SKM-1 treated with dmso at 0.1 percent for 144 hours (cell line): Measurements from ENCODE around the gene PTH2.

Experiments used
- DNase-seq: peaks from one replicate; lab custom pipeline; 2025; ENCODE audit not compliant: unreplicated experiment; lab: John Stamatoyannopoulos, UW

The PTH2 gene

DNA sequence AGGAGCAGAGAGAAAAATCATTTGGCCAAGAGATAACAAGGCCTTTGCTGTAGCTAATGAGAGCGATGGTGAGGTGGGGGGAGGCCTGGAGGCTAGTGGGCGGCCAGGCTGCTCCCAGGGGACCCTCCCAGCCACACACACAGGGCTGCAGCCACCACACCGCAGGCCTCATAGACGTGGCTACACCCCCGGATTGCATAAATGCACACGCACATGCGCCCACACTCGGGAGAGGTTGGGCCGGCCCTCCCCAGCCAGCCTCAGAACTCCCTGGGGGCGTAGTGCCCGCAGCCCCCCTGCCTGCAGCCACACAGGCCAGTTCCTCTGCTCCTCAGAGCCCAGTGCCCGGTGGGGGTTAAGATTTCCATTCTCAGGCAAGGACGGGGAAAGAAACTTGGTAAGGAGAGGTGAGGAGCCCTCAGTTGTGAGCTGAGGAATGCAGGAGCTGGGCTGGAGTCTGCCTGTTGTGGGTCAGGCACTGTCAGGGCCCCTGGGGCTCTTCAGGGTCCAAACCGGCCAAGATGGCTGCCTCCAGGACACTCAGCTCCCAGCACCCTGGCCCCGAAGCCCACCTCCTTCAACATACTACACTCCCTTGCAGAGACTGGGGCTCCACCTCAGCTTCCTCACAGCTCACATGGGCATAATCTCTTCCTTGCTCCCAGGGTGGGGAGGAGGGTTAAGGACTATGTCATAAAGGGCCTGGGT is 8.0 kb downstream of the PTH2 start:
- DNase-seq = no peak

DNA sequence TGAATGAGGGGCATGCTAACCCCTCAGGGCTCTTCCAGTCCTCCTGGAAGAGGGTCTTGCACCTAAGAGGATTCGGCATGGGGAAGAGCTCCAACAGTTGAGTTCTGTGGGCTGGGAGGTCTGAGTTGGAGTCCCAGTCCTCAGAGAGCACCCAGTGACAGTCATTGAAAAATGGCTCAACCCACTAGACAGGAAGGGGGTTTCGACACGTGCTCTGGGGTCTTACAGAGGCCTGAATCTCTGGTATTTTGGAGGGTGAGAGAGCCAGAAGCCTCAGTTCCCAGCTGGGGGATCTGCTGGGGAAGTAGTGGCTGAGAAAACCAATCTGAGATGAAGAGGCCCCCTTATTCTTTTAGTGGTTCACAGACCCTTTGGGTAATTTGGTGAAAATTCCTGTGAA is 9.0 kb downstream of the PTH2 start:
- no peak for DNase-seq

DNA sequence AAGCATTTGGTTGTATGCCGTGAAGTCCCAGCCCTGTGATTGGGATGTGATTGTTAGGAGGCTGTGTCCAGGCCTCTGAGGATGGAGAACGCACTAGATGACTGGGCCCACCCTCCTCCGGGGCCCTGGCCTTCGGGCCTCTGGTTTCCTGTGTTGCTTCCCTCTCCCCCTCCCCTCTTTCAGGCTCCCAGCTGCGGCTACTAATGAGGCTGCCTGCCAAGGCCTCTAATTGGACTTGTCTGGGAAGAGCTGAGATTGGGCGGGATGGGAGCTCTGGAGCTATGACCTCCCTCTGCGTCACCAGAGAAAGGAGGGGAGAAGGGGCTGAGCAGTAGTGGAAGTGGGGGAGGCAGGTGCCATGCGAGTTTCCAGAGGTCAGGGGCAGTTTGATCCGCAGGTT is 9.9 kb downstream of the PTH2 start:
- DNase-seq = no peak

DNA sequence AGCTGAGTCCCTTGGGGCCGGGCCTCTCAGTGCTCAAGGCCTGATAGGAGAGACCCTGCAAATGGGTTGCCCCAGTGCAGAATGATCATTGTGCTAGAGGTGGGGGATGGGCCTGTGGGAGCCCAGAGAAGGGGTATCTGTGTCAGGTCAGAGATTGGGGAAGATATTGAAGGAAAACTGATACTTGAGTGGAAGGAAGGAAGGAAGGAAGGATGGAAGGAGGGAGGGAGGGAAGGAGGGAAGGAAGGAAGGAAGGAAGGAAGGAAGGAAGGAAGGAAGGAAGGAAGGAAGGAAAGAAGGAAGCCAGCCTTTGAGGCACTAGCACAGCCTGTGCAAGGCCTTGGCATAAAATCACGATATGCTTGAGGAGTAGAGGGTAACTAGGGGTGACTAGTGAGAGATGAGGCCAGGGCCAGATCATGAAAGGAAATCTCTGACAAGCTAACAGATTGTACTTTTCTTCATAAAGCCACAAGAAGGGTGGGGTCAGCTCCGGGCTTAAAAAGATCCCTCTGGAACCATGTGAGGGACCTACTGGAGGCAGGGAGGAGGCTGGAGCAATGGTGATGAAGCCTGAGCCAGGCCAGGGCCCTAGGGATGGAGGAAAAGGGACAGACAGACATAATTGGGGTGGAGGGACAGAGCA is 11.4 kb downstream of the PTH2 start:
- DNase-seq = no peak

DNA sequence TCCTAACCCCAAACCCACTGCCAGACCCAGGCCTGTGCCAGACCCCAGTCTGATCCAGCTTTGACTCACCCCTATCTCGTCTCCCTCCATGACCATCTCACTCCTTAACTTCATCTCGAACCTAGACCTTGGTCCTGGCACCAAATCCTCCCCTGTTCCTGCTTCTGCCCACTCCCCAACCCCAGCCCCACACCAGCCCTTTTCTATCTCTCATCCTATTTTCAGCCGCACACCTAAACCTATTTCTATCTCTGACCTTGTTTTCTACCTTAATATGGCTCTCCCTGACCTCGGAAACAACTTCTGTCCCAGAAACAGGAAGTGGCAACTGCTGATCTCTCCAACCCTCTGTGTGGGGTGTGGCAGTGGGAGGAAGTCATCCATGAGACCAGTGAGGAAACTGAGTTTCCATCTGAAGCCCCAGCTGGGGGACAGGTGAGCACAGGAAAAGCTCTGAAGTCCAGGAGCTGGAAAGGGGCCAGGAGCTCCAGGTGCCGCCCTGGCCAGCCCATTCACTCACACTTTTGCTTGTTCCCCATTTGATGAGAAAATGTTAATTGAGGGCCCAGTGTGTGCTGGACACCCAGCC is 13.7 kb downstream of the PTH2 start:
- peak; percentile 38 for DNase-seq

DNA sequence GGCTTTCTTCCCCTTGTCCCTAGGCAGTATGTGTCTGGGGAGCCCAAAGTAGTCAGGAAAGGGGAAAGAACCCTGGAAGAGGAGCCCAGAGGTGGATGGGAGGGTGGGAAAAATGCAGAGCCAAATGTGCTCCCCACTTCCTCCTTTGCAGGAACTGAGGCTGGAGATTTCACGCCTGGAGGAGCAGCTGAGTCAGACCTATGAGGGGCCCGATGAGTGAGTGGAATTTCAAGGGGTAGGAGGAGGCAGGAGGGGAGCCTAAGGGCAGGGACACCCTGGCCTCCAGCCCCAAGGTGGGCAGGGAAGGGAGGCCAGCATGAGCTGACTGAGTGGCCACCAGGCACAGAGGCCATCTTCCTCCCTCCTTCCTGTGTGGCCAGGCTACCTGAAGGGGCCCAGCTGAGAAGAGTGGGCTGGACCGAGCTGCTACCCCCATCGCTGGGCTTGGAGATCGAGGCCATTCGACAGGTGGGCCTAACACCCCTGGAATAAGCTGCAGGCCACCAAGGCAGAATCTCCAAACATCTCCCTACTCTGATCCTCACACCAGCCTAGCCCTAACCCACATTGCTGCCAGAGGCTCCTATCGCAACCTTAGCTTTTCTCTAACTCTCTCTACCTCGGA is 14.3 kb downstream of the PTH2 start:
- DNase-seq = peak; percentile 16

DNA sequence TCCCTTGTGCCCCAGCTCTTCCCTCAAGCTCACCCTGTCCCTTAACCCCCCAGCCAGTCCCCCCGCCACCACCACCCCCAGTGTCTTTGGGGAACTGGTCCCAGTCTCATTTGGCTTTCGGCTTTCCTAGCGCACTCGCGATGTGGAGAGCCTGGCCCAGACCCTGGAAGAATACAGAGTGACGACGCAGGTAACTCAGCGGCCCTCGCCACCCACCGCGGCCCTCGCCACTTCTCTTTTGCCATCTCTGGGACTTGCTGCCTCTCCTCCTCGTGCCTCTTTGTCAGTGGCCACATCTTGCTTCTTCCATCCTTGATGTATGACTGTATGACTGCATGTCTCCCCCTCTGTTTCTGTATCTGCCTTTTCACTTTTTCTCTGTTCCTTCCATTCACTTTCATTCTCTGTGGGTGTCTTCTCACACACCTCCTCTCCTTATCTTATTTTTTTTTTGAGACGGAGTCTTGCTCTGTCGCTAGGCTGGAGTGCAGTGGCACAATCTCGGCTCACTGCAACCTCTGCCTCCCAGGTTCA is 15.7 kb downstream of the PTH2 start:
- DNase-seq = no peak

DNA sequence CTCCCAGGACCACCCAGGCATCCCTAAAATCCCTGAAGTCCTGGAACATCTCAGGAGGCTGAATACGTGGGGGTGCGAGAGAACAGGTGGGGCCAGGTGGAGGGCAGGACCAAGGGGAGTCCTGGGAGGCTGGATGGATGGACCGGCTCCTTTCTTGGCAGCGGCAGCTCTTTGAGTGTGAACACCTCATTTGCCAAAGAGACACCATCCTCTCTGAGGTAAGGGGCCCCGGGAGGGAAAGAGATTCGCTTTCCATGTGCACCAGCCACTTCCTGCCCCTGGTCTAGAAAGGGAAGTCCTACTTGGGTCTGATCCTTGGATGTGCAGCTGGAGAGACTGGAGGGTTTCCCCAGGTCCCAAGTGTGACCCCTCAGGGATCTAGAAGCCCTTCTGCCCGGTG is 16.2 kb downstream of the PTH2 start:
- no peak for DNase-seq

DNA sequence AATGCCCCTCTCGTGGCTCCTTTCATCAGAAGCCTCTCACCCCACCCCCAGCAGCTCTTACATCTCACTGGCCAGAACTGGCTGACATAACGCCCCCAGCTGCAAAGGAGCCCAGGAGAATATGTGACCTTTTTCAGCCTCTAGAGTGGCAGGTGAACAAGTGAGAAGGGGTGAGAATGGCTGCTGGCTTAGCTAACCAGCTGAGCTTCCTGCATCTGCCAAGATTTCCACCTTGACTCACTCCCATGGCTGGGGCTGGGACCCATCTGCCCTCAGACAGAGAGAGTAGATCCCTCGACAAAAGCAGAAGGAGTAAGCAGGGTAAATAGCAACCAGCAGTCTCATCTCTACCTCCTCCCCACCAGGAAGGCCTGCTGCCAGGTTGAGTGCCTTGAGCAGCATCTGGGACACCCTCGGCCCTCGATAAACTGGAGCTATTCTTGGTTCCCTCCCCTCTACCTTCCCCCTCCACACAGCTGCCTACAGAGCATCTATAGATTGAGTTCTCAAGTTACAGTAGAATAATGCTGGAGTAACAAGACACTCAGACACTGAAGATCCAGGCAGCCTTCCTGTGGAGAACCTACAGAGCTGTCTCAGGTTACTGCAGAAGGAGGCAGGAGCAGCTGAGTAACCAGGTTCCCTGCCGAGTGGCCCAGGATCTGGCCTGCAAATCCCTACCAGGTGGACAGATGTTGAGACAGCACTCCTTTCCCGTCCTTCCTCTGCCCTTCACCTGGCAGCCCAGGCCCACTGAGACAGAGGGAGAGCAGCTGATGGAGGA is 19.6 kb downstream of the PTH2 start:
- DNase-seq = no peak

DNA sequence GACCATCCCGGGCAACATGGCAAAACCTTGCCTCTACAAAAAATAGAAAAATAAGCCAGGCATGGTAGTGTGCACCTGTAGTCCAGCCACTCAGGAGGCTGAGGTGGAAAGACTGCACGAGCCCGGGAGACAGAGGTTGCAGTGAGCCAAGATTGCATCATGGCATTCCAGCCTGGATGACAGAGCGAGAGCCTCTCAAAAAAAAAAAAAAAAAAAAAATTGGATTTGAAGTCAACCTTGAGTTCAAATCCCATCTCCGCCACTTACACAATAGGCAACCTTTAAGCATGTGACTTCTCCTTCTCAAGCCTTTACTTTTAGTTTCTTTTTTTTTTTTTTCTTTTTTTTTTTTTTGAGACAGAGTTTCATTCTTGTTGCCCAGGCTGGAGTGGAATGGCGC is 23.2 kb downstream of the PTH2 start:
- DNase-seq = no peak

DNA sequence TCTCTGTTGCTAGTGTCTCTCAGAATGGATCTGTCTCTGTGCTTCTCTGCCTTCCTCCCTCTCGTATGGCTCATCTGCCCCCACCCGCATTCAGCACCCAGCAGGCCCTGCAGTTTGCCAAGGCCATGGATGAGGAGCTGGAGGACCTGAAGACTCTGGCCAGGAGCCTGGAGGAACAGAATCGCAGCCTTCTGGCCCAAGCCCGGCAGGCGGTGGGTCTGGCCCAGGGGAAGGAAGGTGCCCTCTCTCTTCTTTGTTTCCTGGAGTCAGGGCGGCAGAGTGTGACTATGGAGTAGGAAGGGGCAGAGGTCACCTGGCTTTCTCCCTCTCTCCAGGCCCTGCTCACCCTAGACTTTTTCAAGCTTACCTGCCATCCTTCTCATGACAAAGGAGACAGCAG is 24.3 kb downstream of the PTH2 start:
- DNase-seq = no peak

DNA sequence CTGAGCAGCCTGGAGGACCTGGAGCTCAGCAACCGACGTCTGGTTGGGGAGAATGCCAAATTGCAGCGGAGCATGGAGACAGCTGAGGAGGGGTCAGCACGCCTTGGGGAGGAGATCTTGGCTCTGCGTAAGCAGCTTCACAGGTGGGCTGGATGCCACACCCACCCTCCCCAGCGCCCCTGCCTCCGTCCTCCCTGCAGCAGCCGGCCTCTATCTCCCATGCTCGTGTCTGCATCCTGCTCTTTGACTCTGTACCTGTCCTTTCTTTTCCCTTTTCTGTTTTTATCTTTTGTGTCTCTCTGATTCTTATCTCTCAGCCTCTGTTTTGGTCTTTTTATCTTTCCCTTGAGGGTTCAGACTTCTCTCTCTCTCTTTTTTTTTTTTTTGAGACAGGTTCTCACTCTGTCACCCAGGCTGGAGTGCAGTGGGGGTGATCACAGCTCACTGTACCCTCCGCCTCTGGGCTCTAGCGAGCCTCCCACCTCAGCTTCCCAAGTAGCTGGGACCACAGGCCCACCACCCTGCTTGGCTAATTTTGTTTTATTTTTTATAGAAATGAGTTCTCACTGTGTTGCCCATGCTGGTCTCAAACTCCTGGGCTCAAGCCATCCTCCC is 25.1 kb downstream of the PTH2 start:
- no peak for DNase-seq

DNA sequence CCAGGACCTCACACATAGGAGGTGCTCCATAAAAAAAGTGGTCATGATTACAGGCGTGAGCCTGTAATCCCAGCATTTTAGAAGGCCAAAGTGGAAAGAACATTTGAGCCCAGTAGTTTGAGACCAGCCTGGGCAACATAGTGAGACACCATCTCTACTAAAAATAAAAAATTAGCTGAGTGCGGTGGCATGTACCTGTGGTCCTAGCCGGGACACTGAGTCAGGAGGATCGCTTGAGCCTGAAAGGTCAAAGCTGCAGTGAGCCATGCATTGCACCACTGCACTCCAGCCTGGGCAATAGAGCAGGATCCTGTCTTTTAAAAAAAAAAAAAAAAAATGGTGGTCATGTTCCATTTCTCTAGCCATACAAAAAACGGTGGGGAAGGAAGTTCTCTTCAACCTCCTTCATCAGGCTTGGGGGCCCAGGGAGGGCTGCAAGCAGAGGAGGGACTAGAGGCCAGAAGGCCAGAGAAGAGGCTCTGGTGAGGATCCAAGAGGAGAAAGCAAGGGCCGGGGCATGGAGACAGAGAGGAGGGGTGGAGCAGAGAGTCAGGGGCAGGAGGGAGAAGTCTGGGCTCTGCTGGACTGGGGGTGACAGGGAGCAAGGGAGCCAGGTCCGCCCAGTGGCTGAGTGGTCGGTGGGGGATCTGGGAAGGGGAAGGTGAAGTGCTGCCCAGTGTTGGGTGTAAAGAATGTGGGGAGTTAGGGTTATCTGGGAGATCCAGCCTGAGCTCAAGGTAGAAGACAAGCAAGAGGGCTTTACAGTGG is 26.3 kb downstream of the PTH2 start:
- DNase-seq = no peak

DNA sequence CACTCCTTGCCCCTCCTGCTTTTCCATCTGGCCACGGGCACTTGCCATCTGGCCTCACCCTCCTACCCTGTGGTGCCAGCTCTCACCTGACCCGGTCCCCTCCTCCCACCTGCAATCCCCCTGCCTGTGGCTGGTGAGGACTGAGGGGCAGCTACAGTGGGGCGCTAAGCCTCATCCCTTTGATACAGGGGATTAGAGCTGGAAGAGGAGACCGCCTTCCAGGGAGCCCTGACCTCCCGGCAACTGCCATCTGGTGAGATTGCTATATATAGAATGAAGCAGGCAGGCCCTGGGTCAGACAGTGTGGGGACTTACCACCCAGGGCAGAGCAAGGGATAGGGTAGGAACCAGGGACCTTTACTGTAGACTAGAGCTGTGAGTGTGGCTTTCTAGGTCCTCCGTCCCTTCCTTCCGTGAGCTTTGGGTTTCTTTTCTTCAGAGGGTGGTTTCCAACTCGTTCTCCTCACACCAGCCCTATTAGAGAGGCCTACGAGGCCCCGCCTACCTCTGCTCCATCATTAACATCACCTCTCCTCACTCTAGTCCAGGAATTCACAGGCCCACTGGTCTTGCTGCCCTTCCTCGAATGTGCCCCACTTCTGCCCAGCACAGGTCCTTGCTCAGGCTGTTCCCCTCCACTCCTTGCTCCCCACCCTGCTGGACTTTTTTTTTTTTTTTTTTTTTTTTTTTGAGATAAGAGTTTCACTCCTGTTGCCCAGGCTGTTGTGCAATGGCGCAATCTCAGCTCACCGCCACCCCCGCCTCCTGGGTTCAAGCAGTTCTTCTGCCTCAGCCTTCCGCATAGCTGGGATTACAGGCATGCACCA is 27.4 kb downstream of the PTH2 start:
- DNase-seq = no peak

DNA sequence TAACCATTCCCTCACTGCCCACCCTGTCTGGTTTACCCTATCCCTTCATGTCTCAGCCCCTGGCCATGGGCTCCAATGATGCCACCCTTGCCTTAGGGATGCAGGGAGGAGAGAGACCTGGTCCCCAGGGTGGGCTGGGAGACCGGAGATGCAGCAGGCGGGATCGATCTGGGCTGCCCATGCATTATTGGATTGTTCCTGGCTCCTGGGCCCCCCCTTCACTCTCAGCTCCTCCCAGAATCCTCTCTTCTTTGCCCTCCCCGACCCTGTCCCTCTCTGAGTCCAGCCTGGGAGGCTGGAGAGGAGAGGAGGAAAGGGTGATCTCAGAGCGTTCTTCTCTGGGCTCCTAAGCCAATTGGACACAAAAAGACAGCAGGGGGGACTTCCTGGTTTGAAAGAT is 29.4 kb downstream of the PTH2 start:
- DNase-seq = no peak

DNA sequence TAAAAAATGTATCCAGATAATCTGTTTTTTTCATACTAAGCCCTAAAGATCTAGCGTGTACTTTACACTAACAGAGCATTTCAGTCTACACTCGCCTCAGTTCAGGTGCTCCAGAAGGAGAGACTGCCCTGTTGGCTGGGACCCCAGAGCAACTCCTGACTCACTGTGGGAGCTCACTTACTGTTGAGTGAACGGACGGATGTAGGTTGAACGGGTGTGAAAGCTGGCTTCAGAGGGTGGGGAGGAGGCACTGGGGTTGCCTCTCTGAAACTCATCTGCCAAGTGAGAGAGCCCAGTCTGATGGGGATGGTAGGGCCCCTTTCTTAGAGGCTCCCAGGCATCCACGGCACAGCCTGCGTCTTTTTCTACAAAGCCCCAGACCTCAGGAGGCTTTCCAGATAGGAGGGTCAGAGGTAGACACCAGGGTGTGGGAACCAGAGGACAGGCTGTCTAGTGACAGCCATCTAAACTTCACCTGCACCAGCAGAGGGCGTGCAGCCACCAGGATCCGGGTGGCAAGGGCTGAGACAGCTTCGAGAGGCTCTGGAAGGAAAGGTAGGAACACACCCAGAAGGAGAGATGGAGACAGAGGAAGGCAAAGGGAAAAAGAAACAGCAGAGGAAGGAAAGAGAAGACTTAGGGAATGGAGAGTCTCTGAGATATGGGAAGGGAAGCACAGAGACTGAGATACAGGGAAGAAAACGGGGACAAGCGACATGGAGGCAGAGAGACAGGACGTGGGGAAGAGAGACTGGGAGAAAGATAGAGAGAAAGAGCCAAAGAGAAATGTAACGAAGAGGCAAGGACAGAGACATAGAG is 31.5 kb downstream of the PTH2 start:
- DNase-seq = peak; percentile 38

DNA sequence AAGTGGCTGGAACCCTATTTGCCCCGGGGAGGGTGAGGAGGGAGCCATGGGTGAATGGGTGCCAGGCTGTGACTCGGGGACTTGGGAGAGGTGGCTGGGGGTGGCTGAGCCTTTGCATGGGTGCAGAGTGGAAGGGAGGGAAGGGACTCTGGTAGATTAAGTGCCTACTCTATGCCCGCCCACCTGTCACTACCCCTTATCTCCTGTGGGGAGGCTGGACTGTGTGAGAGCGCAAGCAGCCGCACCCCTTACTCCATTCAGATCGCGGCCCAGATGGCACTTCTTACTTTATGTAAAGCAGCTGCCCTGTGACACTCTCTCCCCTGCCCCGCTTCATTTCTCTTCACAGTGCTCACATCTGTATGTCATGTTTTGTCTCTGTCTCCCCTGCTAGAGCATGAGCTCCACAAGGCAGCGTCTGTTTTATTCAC is 32.3 kb downstream of the PTH2 start:
- no peak for DNase-seq
